Activated CD4-positive, alpha-beta T cell treated with anti-CD3 and anti-CD28 coated beads, Interleukin-2, amount 50 U/mL, for 16 hours (primary cell): ENCODE data around the gene PPM1L.

Experiments
- DNase-seq: peaks from one replicate; pipeline ENCODE4 v3.0.0-alpha.2; 2020

Gene PPM1L

DNA sequence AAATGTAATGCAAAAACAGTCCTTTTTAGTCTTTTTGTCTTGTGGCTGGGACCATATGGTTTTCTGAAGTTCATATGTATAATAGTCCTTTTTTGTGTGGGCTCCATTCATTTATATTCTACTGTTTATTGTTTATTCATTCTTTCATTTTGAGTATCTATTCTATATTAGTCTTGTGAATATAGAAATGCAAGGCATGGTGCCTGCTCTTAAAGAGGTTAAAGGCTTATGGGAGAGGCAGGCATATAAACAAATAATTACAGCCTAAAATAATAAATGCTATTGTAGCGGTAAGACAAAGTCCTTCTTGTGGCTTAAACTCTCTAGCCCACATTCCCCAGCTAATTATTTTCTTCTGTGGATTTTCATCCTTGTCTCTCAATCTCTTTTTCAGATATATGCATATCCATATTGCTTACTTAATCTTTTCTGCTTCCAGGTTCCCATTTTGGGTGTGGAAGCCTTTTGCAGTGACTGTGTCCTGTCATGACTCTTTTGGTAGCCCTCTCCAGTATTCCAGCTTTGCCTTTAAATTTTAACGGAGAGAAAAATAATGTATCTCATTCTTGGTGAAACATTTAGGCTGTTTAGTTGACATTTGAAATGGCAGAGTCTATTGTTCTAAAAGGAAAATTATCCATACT, 101.6 kb downstream of the PPM1L start:
- DNase-seq: no peak

GRCh38 chr3:160860346-160860745, 104.3 kb downstream of the PPM1L start:
- no peak for DNase-seq

- no peak for DNase-seq
Observed at GRCh38 chr3:160869825-160870224, 113.8 kb downstream of the PPM1L start.

DNA sequence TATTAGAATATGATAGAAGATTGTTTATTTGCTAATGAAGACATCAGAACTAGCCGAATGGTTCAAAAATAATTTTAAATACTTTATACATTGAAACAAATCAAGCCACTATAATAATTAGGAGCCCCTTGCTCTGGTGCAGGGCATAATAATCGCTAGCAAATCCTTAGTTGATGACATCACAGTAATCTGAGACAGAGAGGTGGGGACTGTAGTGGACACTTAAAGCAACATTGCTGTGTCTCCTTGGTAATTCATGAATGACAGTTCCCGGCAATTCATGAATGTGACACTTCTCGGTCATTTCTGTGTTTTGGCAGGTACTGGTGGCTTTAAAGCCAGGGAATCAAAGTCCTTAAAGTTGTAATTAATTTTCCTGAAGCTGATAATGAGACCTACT, 114.3 kb downstream of the PPM1L start:
- no peak for DNase-seq

GRCh38 chr3:160874736-160875135, 118.7 kb downstream of the PPM1L start:
- DNase-seq: no peak

GRCh38 chr3:160876643-160877042, 120.6 kb downstream of the PPM1L start:
- no peak for DNase-seq

DNA sequence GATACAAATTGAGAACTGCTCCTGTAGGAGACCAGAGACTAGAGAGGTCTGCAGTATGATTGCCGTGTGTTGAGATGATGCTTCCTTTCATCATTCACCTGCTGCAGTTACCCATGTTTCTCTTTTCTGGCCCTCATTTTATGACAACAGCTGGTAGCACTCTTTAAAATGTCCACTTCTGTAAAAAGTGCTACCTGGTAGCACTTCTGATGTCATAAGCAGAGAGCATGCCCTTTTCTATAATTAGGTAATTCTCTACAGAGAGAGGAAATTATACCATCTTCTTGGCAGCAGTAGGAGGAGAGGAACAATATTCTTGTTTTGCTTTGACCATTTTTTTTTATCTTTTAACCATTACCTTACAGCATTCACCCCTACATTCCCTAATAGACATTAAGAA, 123.8 kb downstream of the PPM1L start:
- DNase-seq: no peak

- no peak for DNase-seq
Observed at GRCh38 chr3:160883373-160883772, 127.3 kb downstream of the PPM1L start.

DNA sequence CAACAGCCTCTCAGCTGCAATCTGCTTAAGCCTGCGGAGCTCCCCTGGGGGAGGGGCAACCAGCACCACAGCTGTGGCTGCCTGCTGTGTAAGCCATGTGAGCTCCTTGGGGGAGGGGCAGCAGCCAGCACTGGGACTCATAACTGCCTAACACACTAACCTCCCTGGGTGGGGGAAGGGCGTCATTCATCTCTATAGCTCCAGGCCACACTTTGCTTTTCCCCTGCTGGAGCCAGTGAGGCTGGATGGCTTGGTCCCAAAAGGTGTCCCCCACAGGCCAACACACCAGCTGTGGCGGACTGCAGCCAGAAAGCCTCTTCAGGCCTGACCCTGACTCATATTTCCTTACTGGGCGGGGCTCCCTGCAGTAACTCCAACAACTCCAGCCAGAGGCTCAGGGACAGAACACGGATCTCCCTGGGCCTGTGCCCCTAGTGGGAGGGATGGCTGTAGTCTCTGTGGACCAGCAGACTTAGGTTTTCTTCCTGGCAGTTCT, 129.8 kb downstream of the PPM1L start:
- DNase-seq: no peak

DNA sequence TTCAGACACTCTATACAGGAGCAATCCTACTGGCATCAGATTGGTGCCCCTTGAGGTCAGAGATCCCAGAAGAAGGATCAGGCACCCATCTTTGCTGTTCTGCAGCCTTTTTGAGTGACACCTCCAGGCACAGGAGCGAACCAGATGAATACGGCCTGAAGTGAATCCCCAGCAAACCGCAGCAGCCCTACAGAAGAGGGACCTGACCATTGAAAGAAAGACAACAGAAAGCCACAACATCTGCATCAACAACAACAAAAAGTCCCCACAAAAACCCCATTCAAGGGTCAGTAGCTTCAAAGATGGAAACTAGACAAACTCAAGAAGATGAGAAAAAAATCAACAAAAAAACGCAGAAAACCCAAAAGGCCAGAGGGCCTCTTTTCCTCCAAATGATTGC, 130.4 kb downstream of the PPM1L start:
- no peak for DNase-seq

DNA sequence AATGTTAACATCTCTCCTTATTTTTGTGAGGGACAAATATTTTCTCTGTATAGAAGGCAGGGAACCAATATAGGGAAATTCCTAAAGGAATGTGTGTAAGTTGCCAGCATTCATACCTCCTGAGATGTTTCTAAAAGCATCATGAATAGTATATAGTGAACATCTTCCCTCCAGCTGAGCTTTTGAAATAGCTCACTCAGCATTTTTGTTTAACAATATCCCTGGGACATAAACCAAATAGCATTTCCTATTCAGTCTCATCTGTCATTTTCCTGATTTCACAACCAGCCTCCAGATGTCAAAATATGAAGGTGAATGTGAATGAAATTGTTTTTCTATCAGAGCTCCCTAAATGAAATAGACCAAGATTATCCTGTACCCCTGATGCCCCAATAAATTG, 137.2 kb downstream of the PPM1L start:
- DNase-seq: no peak

- DNase-seq: no peak
Observed at GRCh38 chr3:160904691-160905090, 148.7 kb downstream of the PPM1L start.

DNA sequence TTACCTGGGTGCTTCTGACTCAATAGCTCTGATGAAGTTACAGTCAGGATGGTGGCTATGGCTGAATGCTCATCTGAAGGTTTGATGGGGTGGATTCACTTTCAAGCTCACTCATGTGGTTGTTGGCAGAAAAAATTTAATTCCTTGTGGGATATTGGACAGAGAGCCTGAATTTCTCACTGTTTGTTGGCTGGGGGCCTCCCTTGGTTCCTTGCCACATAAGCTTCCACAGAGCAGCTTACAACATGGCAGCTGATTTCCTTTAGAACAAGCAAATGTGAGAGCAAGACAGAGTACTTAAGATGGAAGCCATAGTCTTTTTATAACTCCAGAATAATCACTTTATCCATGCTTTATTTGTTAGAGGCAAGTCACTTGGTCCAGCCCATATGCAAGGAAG, 150.6 kb downstream of the PPM1L start:
- no peak for DNase-seq

DNA sequence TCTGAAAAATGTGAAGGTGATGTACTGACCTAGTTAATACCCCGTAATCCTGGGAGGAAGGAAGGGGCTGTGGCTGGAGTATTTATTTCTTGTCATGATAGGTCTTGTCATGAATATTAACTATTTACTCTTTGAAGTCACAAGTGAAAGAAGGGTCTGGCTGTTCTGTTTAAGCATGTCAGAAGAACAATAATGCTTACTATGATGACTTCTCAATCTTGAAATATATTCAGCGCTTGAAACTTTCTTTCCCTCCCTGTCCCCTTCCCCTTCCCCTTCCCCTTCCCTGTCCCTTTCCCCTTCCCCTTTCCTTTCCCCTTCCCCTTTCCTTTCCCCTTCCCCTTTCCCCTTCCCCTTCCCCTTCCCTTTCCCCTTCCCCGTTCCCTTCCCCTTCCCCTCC, 153.9 kb downstream of the PPM1L start:
- no peak for DNase-seq

- no peak for DNase-seq
Observed at GRCh38 chr3:160911411-160911810, 155.4 kb downstream of the PPM1L start.

- no peak for DNase-seq
Observed at GRCh38 chr3:160916472-160916871, 160.4 kb downstream of the PPM1L start.

GRCh38 chr3:160919942-160920341, 163.9 kb downstream of the PPM1L start:
- DNase-seq: no peak

GRCh38 chr3:160921020-160921635, 165.1 kb downstream of the PPM1L start:
- peak; percentile 3 for DNase-seq

GRCh38 chr3:160924776-160925175, 168.7 kb downstream of the PPM1L start:
- no peak for DNase-seq

- DNase-seq: no peak
Observed at GRCh38 chr3:160927620-160928019, 171.6 kb downstream of the PPM1L start.

DNA sequence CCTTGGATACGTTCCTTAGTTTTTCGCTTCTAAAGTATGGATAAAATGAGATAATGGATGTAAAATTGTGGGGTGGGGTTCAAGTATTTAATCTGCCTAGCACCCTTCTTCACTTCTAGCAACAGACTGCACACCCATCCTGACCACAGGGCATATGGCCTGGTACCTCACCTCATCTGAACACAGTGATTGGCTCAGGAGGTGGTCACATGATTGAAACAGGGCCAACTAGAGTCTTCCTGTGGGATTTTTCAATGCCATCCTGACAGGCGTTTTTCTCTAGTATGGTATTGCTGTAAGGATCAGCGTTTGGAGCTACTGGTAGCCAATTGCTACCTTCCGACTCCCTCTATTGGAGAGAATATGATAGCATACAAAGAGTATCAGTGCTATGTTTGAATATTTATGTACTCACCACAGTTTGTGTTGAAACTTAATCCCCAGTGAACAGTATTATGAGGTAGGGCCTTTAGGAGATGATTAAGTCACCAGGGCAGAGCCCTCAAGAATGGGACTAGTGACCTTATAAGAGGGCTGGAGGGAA, 172.2 kb downstream of the PPM1L start:
- DNase-seq: no peak

DNA sequence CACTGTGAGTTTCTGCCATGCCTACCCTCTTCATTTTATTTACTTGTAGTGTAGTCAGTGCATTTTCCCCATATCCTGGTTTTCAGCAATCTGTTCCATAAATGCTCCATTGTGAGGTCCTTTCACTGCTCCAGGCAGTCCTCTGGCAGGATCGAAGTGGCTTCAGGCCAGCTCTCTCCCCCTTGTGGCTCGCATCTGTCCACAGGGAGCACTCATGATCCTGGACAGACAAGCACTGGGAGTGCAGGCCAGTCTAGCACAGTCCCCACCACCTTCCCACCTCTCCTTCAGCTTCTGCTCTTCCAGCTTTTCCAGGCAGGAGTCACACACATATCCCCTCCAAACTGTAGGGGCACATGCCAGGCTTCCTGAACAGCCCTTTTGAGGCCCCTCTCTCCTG, 173.6 kb downstream of the PPM1L start:
- no peak for DNase-seq

DNA sequence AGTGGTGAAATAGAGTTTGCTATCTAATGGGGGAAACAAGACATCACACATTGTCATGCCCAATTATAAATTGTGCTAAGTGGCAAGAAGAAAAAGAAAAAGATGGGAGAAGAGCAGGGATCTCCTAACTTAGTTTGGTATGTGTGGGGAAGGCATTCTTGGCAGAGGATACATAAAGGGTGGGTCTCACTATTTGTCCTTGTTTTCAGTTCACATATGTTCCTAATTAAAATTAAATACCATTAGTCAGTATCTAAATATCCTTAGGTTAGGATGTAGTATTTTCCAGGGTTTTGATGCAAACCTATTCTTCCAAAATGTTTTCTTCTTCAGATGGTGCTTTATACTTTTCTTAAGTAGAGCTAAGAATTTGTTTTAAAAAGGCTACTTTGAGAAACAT, 175.4 kb downstream of the PPM1L start:
- DNase-seq: no peak

- DNase-seq: no peak
Observed at GRCh38 chr3:160935413-160936095, 179.5 kb downstream of the PPM1L start.
